ENCODE results near the gene NEDD4L. TPM values are rescaled to one million over a fixed set of nuclear protein-coding genes. Genes with fewer than 3 reads are reported as not detected.

NEDD4L gene
- total RNA-seq, 1 donor from 2014 or later: 162 TPM

GRCh38 chr18:58177004-58177717, 133.1 kb downstream of the NEDD4L start:
- TF ChIP-seq, protein P1, sequence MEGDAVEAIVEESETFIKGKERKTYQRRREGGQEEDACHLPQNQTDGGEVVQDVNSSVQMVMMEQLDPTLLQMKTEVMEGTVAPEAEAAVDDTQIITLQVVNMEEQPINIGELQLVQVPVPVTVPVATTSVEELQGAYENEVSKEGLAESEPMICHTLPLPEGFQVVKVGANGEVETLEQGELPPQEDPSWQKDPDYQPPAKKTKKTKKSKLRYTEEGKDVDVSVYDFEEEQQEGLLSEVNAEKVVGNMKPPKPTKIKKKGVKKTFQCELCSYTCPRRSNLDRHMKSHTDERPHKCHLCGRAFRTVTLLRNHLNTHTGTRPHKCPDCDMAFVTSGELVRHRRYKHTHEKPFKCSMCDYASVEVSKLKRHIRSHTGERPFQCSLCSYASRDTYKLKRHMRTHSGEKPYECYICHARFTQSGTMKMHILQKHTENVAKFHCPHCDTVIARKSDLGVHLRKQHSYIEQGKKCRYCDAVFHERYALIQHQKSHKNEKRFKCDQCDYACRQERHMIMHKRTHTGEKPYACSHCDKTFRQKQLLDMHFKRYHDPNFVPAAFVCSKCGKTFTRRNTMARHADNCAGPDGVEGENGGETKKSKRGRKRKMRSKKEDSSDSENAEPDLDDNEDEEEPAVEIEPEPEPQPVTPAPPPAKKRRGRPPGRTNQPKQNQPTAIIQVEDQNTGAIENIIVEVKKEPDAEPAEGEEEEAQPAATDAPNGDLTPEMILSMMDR (IDR thresholded peaks at IDR 0.05; ENCODE audit: unreplicated experiment): no peak
- Mint-ChIP-seq H3K4me3 (ENCODE audit: low read depth) (no peak overlapping the region), H3K27ac (peak overlapping the region; percentile 21), H3K27me3 (no peaks in the 10 kb centered on the region), H3K36me3 (ENCODE audit: insufficient read depth) (peaks cover 3% of the 10 kb centered on the region), H3K9me3 (ENCODE audit: low read depth) (no peaks in the 10 kb centered on the region), H3K4me1 (ENCODE audit: low read depth) (peaks cover 37% of the 10 kb centered on the region)
- no peak for DNase-seq (ENCODE audit: low spot score, unreplicated experiment)

GRCh38 chr18:58177896-58178470, 134.0 kb downstream of the NEDD4L start:
- DNase-seq (ENCODE audit: low spot score, unreplicated experiment): no peak
- TF ChIP-seq, protein P1 (IDR thresholded peaks at IDR 0.05; ENCODE audit: unreplicated experiment): no peak
- Mint-ChIP-seq H3K9me3 (ENCODE audit: low read depth) (no peaks in the 10 kb centered on the region), H3K36me3 (ENCODE audit: insufficient read depth) (peaks cover 2% of the 10 kb centered on the region), H3K27ac (no peak overlapping the region), H3K27me3 (no peaks in the 10 kb centered on the region), H3K4me3 (ENCODE audit: low read depth) (no peak overlapping the region), H3K4me1 (ENCODE audit: low read depth) (peaks cover 37% of the 10 kb centered on the region)

GRCh38 chr18:58178511-58178910, 134.5 kb downstream of the NEDD4L start:
- Mint-ChIP-seq H3K36me3 (ENCODE audit: insufficient read depth) (peaks cover 2% of the 10 kb centered on the region), H3K9me3 (ENCODE audit: low read depth) (no peaks in the 10 kb centered on the region), H3K4me1 (ENCODE audit: low read depth) (peaks cover 37% of the 10 kb centered on the region), H3K27me3 (no peaks in the 10 kb centered on the region), H3K4me3 (ENCODE audit: low read depth) (no peak overlapping the region), H3K27ac (no peak overlapping the region)
- no peak for DNase-seq (ENCODE audit: low spot score, unreplicated experiment)
- TF ChIP-seq, protein P1 (IDR thresholded peaks at IDR 0.05; ENCODE audit: unreplicated experiment): no peak

DNA sequence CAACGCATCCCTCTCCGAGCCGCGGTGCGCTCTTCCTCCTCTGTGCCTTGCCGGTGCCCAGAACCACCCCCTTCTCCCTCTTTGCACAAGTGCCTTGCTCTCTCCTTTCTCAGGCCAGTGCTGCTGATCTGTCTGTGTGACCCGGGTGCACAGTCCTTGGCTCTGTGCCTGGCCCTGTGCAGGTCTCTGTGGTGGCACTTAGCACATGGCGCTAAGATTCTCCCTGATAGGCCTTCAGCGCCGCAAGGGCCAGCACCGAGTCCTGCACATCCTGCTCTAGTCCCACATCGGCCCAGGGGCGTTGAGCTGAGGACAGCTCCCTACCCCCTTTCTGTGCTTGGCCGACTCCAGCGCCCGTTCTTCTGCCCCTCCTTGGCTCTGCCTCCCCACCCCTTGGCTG, 136.1 kb downstream of the NEDD4L start:
- H3K4me3 Mint-ChIP-seq (ENCODE audit: low read depth): no peak overlapping the region
- peaks cover 2% of the 10 kb centered on the region for H3K36me3 Mint-ChIP-seq (ENCODE audit: insufficient read depth)
- H3K27ac Mint-ChIP-seq: no peak overlapping the region
- H3K9me3 Mint-ChIP-seq (ENCODE audit: low read depth): no peaks in the 10 kb centered on the region
- TF ChIP-seq, protein P1 (IDR thresholded peaks at IDR 0.05; ENCODE audit: unreplicated experiment): no peak
- no peaks in the 10 kb centered on the region for H3K27me3 Mint-ChIP-seq
- DNase-seq (ENCODE audit: low spot score, unreplicated experiment): no peak
- H3K4me1 Mint-ChIP-seq (ENCODE audit: low read depth): peaks cover 32% of the 10 kb centered on the region

DNA sequence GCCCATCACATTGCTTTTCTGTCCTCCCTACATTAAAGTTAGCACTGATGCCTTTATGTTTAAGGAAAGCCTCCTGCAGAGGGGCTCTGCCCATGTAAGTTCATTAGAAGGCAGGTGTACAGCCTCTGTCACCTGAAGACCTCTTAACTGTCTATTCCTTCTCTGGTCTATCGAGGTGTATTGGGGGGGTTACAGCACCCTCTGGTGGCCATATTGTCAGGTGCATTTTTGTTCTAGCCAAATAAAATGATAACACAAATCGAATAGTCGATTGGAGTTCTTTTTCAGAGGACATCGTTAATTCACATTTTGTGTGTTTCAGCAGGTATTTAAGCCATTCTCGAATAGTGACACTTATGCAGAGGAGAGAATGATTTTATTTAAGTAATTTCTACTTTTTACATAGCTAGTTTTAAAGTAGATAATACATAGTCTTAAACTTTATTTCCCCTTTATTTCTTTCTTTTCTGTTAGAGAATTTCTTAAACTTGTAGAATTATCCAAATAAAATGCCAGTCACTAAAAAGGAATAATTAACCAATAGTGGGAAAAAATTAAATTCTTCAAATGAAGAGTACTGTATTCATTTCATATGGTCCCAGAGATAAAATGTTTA, 136.8 kb downstream of the NEDD4L start:
- H3K4me3 Mint-ChIP-seq (ENCODE audit: low read depth): no peak overlapping the region
- H3K27me3 Mint-ChIP-seq: no peaks in the 10 kb centered on the region
- no peaks in the 10 kb centered on the region for H3K9me3 Mint-ChIP-seq (ENCODE audit: low read depth)
- H3K4me1 Mint-ChIP-seq (ENCODE audit: low read depth): peaks cover 26% of the 10 kb centered on the region
- H3K27ac Mint-ChIP-seq: no peak overlapping the region
- peak; percentile 47 for DNase-seq (ENCODE audit: low spot score, unreplicated experiment)
- peaks cover 1% of the 10 kb centered on the region for H3K36me3 Mint-ChIP-seq (ENCODE audit: insufficient read depth)
- TF ChIP-seq, protein P1 (IDR thresholded peaks at IDR 0.05; ENCODE audit: unreplicated experiment): peak; percentile 84
